Stimulated activated CD8-positive, alpha-beta memory T cell treated with anti-CD3 and anti-CD28 coated beads, Interleukin-4, amount 100 ng/mL, for 24 hours (primary cell): ENCODE data around the gene KIAA1671.
A peak's percentile ranks its signal among the peaks of the same experiment; 100 is the strongest.

ENCODE experiments used
- DNase-seq: peaks from one replicate; pipeline ENCODE4 v3.0.0-alpha.2; 2020; ENCODE audit warnings: low read depth

Gene KIAA1671

GRCh38 chr22:25068707-25069106 lies 116.2 kb downstream of the KIAA1671 start:
- DNase-seq: no peak

- DNase-seq: no peak
These were observed 116.9 kb downstream of the KIAA1671 start for GRCh38 chr22:25069426-25069757.

- DNase-seq: no peak
These were observed 117.4 kb downstream of the KIAA1671 start for GRCh38 chr22:25069758-25070481.

GRCh38 chr22:25070956-25071355 lies 118.4 kb downstream of the KIAA1671 start:
- no peak for DNase-seq

- DNase-seq: no peak
These were observed 119.2 kb downstream of the KIAA1671 start for GRCh38 chr22:25071720-25072119.

GRCh38 chr22:25072406-25072805 lies 119.9 kb downstream of the KIAA1671 start:
- no peak for DNase-seq

GRCh38 chr22:25076336-25076735 lies 123.8 kb downstream of the KIAA1671 start:
- DNase-seq: peak; percentile 65

- no peak for DNase-seq
These were observed 124.5 kb downstream of the KIAA1671 start for GRCh38 chr22:25077056-25077455.

GRCh38 chr22:25077964-25078363 lies 125.4 kb downstream of the KIAA1671 start:
- no peak for DNase-seq

GRCh38 chr22:25078591-25078990 lies 126.1 kb downstream of the KIAA1671 start:
- DNase-seq: no peak

- no peak for DNase-seq
These were observed 128.3 kb downstream of the KIAA1671 start for GRCh38 chr22:25080855-25081254.

- peak; percentile 42 for DNase-seq
These were observed 128.9 kb downstream of the KIAA1671 start for GRCh38 chr22:25081409-25081824.

- no peak for DNase-seq
These were observed 129.6 kb downstream of the KIAA1671 start for GRCh38 chr22:25082096-25082495.

- DNase-seq: no peak
These were observed 130.7 kb downstream of the KIAA1671 start for GRCh38 chr22:25083056-25083806.

- DNase-seq: no peak
These were observed 131.3 kb downstream of the KIAA1671 start for GRCh38 chr22:25083807-25084200.

- no peak for DNase-seq
These were observed 132.0 kb downstream of the KIAA1671 start for GRCh38 chr22:25084405-25085107.

GRCh38 chr22:25085156-25085555 lies 132.6 kb downstream of the KIAA1671 start:
- DNase-seq: no peak

GRCh38 chr22:25085930-25086901 lies 133.7 kb downstream of the KIAA1671 start:
- no peak for DNase-seq

GRCh38 chr22:25086902-25087282 lies 134.4 kb downstream of the KIAA1671 start:
- DNase-seq: no peak

GRCh38 chr22:25090225-25090890 lies 137.8 kb downstream of the KIAA1671 start:
- DNase-seq: no peak

GRCh38 chr22:25091458-25091857 lies 138.9 kb downstream of the KIAA1671 start:
- DNase-seq: no peak
